PC-3 (cell line): Measurements from ENCODE around the gene ERCC5. TPM values are rescaled to one million over a fixed set of nuclear protein-coding genes. Genes with fewer than 3 reads are reported as not detected.

Source experiments
- ATAC-seq: fragments of 200-7000 bp; cut with Tn5 transposase; 2 replicates; pipeline ENCODE4 v1.9.1; 2020; ENCODE audit warnings: mild to moderate bottlenecking, moderate library complexity
- BruUV-seq: library from RNA; stranded (reverse); fragments of 400-500 nt; replicated peaks from 2 replicates; lab custom pipeline; 2021; lab: Mats Ljungman, UMichigan
- CTCF ChIA-PET: fragments of 300-600 bp; sonication (Branson Sonifier 250); formaldehyde crosslinking; loops from one replicate; lab custom pipeline; 2022; ENCODE audit warnings: antibody characterized with exemption; lab: Charles Lee
- POLR2A ChIA-PET: fragments of 300-600 bp; sonication (Branson Sonifier 250); formaldehyde crosslinking; loops from one replicate; lab custom pipeline; 2022; ENCODE audit warnings: antibody characterized with exemption; ENCODE audit not compliant: unreplicated experiment; lab: Charles Lee
- DNase-seq: peaks from one replicate; pipeline ENCODE4 v3.0.0-alpha.2; 2015
- H2AFZ ChIP-seq: fragments of 300-600 bp; sonication (generic); 2 replicates; pipeline ENCODE4 v1.6.0; 2016; ENCODE audit warnings: antibody characterized with exemption, low read length
- H3F3A ChIP-seq: fragments of 300-600 bp; sonication (generic); one replicate; pipeline ENCODE4 v1.6.0; 2017; ENCODE audit warnings: antibody characterized with exemption, low read length, control low read depth, mild to moderate bottlenecking; ENCODE audit not compliant: unreplicated experiment
- H3K27ac ChIP-seq: fragments of 300-600 bp; sonication (generic); 2 replicates; pipeline ENCODE4 v1.5.1; 2016; ENCODE audit warnings: mild to moderate bottlenecking, low read length
- H3K27me3 ChIP-seq: fragments of 300-600 bp; sonication (generic); 2 replicates; pipeline ENCODE4 v1.6.1; 2016; ENCODE audit warnings: low read length, mixed read lengths
- H3K36me3 ChIP-seq: fragments of 300-600 bp; sonication (generic); 2 replicates; pipeline ENCODE4 v1.6.1; 2016; ENCODE audit warnings: low read depth, mixed run types, low read length, mixed read lengths
- H3K4me1 ChIP-seq: fragments of 300-600 bp; sonication (generic); 2 replicates; pipeline ENCODE4 v1.5.1; 2016; ENCODE audit warnings: low read length; ENCODE audit not compliant: insufficient read depth
- H3K4me2 ChIP-seq: fragments of 300-600 bp; sonication (generic); 2 replicates; pipeline ENCODE4 v1.6.0; 2016; ENCODE audit warnings: low read length
- H3K4me3 ChIP-seq: fragments of 300-600 bp; sonication (generic); 2 replicates; pipeline ENCODE4 v1.5.1; 2016; ENCODE audit warnings: mild to moderate bottlenecking, low read length, mixed read lengths
- H3K79me2 ChIP-seq: fragments of 300-600 bp; sonication (generic); 2 replicates; pipeline ENCODE4 v1.6.1; 2017; ENCODE audit warnings: low read length, mixed read lengths
- H3K9ac ChIP-seq: fragments of 300-600 bp; sonication (generic); 2 replicates; pipeline ENCODE4 v1.6.0; 2016; ENCODE audit warnings: mild to moderate bottlenecking, low read length
- H3K9me2 ChIP-seq: fragments of 300-600 bp; sonication (generic); replicated peaks from 2 replicates; pipeline ENCODE4 v1.6.1; 2016; ENCODE audit warnings: mixed run types, low read length, mixed read lengths
- H3K9me3 ChIP-seq: fragments of 300-600 bp; sonication (generic); 2 replicates; pipeline ENCODE4 v1.6.1; 2016; ENCODE audit warnings: low read length, mixed read lengths
- H4K20me1 ChIP-seq: fragments of 300-600 bp; sonication (generic); 2 replicates; pipeline ENCODE4 v1.6.1; 2016; ENCODE audit warnings: low read length, mixed read lengths
- CTCF ChIP-seq: fragments of 300-600 bp; sonication (generic); conservative IDR thresholded peaks from 2 replicates; pipeline ENCODE4 v1.5.1; 2017; ENCODE audit warnings: antibody characterized with exemption, low read depth, mild to moderate bottlenecking, low read length
- EZH2 ChIP-seq: fragments of 300-600 bp; sonication (generic); IDR thresholded peaks from one replicate; pipeline ENCODE4 v1.6.1; 2017; ENCODE audit warnings: antibody characterized with exemption, mild to moderate bottlenecking, low read length; ENCODE audit not compliant: unreplicated experiment
- EZH2phosphoT487 ChIP-seq: fragments of 300-600 bp; sonication (generic); IDR thresholded peaks from 2 replicates; pipeline ENCODE4 v1.6.1; 2018; ENCODE audit warnings: mild to moderate bottlenecking, antibody characterized with exemption, low read length, borderline replicate concordance
- intact Hi-C: fragments of 100-400 bp; cut with micrococcal nuclease; formaldehyde crosslinking; loops from 2 replicates; pipeline ENCODE4 v1.9.0; 2023
- total RNA-seq: library from RNA; depleted of rRNA; stranded (reverse); fragments of >200 nt; gene quantifications from 2 replicates; pipeline ENCODE4 v1.2.3, GENCODE V29; 2014

Gene ERCC5
- total RNA-seq, 1 experiment from 2014 or later, result 19.3 TPM

- Histone ChIP-seq H2AFZ (no peak overlapping the region), H3K4me1 (0 out of 2 replicates have a peak, but pooled peaks cover 6% of the 10 kb centered on the region), H3K4me3 (no peak overlapping the region), H3K27me3 (no peaks in the 10 kb centered on the region), H3F3A (no peaks in the 10 kb centered on the region), H3K9me2 (no peaks in the 10 kb centered on the region), H3K36me3 (no peaks in the 10 kb centered on the region), H4K20me1 (no peaks in the 10 kb centered on the region), H3K9me3 (no peaks in the 10 kb centered on the region), H3K4me2 (no peak overlapping the region), H3K9ac (no peak overlapping the region), H3K79me2 (peaks cover 32% of the 10 kb centered on the region), H3K27ac (no peak overlapping the region)
- DNase-seq, result no peak
- no TSS peak for BruUV-seq
- TF ChIP-seq CTCF (no peak), EZH2phosphoT487 (no peak), EZH2 (no peak)
- intact Hi-C loops, result loop anchor here (1.0 kb wide), 1 partner anchor 11 kb away; no protein-coding TSS in a partner anchor
- CTCF ChIA-PET, result no interaction called here
- ATAC-seq, result no peak
- POLR2A ChIA-PET, result no interaction called here
Measured at GRCh38 chr13:102848956-102849355, 3.1 kb downstream of the ERCC5 start.

- no peak for DNase-seq
- Histone ChIP-seq H3K27me3 (no peaks in the 10 kb centered on the region), H3K4me3 (no peak overlapping the region), H3K9me2 (no peaks in the 10 kb centered on the region), H3K36me3 (no peaks in the 10 kb centered on the region; the same call in 1 of the 2 replicates), H4K20me1 (no peaks in the 10 kb centered on the region), H3F3A (no peaks in the 10 kb centered on the region), H3K9ac (no peak overlapping the region), H3K27ac (no peak overlapping the region), H3K4me2 (no peak overlapping the region), H3K9me3 (no peaks in the 10 kb centered on the region), H3K4me1 (0 out of 2 replicates have a peak, but pooled peaks cover 6% of the 10 kb centered on the region), H2AFZ (no peak overlapping the region), H3K79me2 (peaks cover 17% of the 10 kb centered on the region)
- ChIA-PET CTCF (no interaction called here), POLR2A (no interaction called here)
- ATAC-seq, result no peak
- intact Hi-C loops, result no loop called here
- TF ChIP-seq EZH2phosphoT487 (no peak), EZH2 (no peak), CTCF (no peak)
- no TSS peak for BruUV-seq
Measured at GRCh38 chr13:102852556-102852955, 6.7 kb downstream of the ERCC5 start.

- Histone ChIP-seq H3K79me2 (no peaks in the 10 kb centered on the region), H3K27me3 (no peaks in the 10 kb centered on the region), H3K4me2 (no peak overlapping the region), H3F3A (no peaks in the 10 kb centered on the region), H4K20me1 (no peaks in the 10 kb centered on the region), H3K4me3 (no peak overlapping the region), H3K9ac (no peak overlapping the region), H3K36me3 (peaks cover 5% of the 10 kb centered on the region), H3K9me2 (no peaks in the 10 kb centered on the region), H2AFZ (no peak overlapping the region), H3K4me1 (no peaks in the 10 kb centered on the region), H3K9me3 (no peaks in the 10 kb centered on the region), H3K27ac (no peak overlapping the region)
- intact Hi-C loops, result no loop called here
- ATAC-seq (no peak), DNase-seq (no peak)
- no TSS peak for BruUV-seq
- TF ChIP-seq EZH2phosphoT487 (no peak), CTCF (no peak), EZH2 (no peak)
- ChIA-PET POLR2A (no interaction called here), CTCF (no interaction called here)
Measured at GRCh38 chr13:102854675-102855074, 8.8 kb downstream of the ERCC5 start.
